ENCODE measurements around the gene KCTD6. TPM values are rescaled to one million over a fixed set of nuclear protein-coding genes. Genes with fewer than 3 reads are reported as not detected.
A peak's percentile ranks its signal among the peaks of the same experiment; 100 is the strongest.
"Not testable (repeated sequence)": the region's sequence is repeated elsewhere in the genome, so short reads cannot be mapped to it uniquely, and the experiment has no call there.

The KCTD6 gene
- total RNA-seq, 1 donor from 2014 or later: 5.2 TPM

GRCh38 chr3:58521917-58522631, 30.2 kb downstream of the KCTD6 start:
- ATAC-seq (peak; percentile 48), DNase-seq (ENCODE audit: low spot score) (peak; percentile 90)

- DNase-seq (ENCODE audit: low spot score) (peak; percentile 49), ATAC-seq (peak; percentile 44)
Observed at GRCh38 chr3:58522759-58523425, 31.0 kb downstream of the KCTD6 start.

GRCh38 chr3:58524326-58524888, 32.5 kb downstream of the KCTD6 start:
- peak; percentile 73 for DNase-seq (ENCODE audit: low spot score)
- ATAC-seq: peak; percentile 1

- ATAC-seq (peak; percentile 3), DNase-seq (ENCODE audit: low spot score) (no peak)
Observed at GRCh38 chr3:58526515-58526957, 34.6 kb downstream of the KCTD6 start.

GRCh38 chr3:58527440-58527839, 35.5 kb downstream of the KCTD6 start:
- not testable (repeated sequence) for DNase-seq (ENCODE audit: low spot score); ATAC-seq

GRCh38 chr3:58528629-58529028, 36.7 kb downstream of the KCTD6 start:
- DNase-seq (ENCODE audit: low spot score): peak; percentile 83
- peak; percentile 29 for ATAC-seq

GRCh38 chr3:58529516-58530353, 37.8 kb downstream of the KCTD6 start:
- DNase-seq (ENCODE audit: low spot score) (no peak), ATAC-seq (peak; percentile 2)

GRCh38 chr3:58530354-58530865, 38.5 kb downstream of the KCTD6 start:
- ATAC-seq: peak; percentile 6

GRCh38 chr3:58531555-58531954, 39.7 kb downstream of the KCTD6 start:
- ATAC-seq: no peak

More at GRCh38 chr3:58530354-58530865, 38.5 kb downstream of the KCTD6 start:
- peak; percentile 54 for DNase-seq (ENCODE audit: low spot score)

GRCh38 chr3:58531956-58532355, 40.1 kb downstream of the KCTD6 start:
- no peak for ATAC-seq

More at GRCh38 chr3:58531555-58531954, 39.7 kb downstream of the KCTD6 start:
- DNase-seq (ENCODE audit: low spot score): no peak

GRCh38 chr3:58532794-58533220, 40.9 kb downstream of the KCTD6 start:
- ATAC-seq: peak; percentile 60
- DNase-seq (ENCODE audit: low spot score): peak; percentile 86

More at GRCh38 chr3:58531956-58532355, 40.1 kb downstream of the KCTD6 start:
- no peak for DNase-seq (ENCODE audit: low spot score)

- peak; percentile 10 for ATAC-seq
- peak; percentile 70 for DNase-seq (ENCODE audit: low spot score)
Observed at GRCh38 chr3:58534592-58535494, 42.9 kb downstream of the KCTD6 start.

GRCh38 chr3:58535531-58536500, 43.9 kb downstream of the KCTD6 start:
- peak; percentile 62 for ATAC-seq
- DNase-seq (ENCODE audit: low spot score): peak; percentile 96

GRCh38 chr3:58536501-58537411, 44.9 kb downstream of the KCTD6 start, which contains the start of gene ACOX2:
ACOX2 (minus strand) TSS chr3:58537190; CDS start chr3:58535106, 2,084 bp downstream.
- peak; percentile 74 for ATAC-seq
- DNase-seq (ENCODE audit: low spot score): peak; percentile 89

GRCh38 chr3:58537412-58538301, 45.8 kb downstream of the KCTD6 start:
- peak; percentile 71 for DNase-seq (ENCODE audit: low spot score)
- peak; percentile 34 for ATAC-seq

- no peak for ATAC-seq
- no peak for DNase-seq (ENCODE audit: low spot score)
Observed at GRCh38 chr3:58539626-58540025, 47.7 kb downstream of the KCTD6 start.
